HepG2 (cell line): ENCODE data around the gene RNASE11. TPM values are rescaled to one million over a fixed set of nuclear protein-coding genes. Genes with fewer than 3 reads are reported as not detected.

Source experiments
- CHD4 ChIP-seq: fragments of 200-600 bp; sonication (generic); IDR thresholded peaks from 2 replicates; pipeline ENCODE4 v1.7.0; 2017; ENCODE audit warnings: mild to moderate bottlenecking, low read length, borderline replicate concordance
- EEA1 ChIP-seq: sonication (generic); formaldehyde crosslinking; IDR thresholded peaks from 2 replicates; pipeline ENCODE4 v1.5.1; 2020; ENCODE audit warnings: mild to moderate bottlenecking, missing genetic modification reagents, borderline replicate concordance
- FOSL2 ChIP-seq: sonication (generic); formaldehyde crosslinking; IDR thresholded peaks from 2 replicates; pipeline ENCODE4 v1.4.0; 2020; ENCODE audit warnings: missing genetic modification reagents
- FOXA3 ChIP-seq: IDR thresholded peaks from 2 replicates; pipeline ENCODE4 v1.6.1; 2016; ENCODE audit warnings: missing genetic modification reagents, missing compliant biosample characterization
- ISL2 ChIP-seq: sonication (generic); formaldehyde crosslinking; IDR thresholded peaks from 2 replicates; pipeline ENCODE4 v1.5.0; 2020; ENCODE audit warnings: missing genetic modification reagents
- MED13 ChIP-seq: sonication (generic); formaldehyde crosslinking; IDR thresholded peaks from 2 replicates; pipeline ENCODE4 v1.5.0; 2020; ENCODE audit warnings: missing genetic modification reagents
- NFKB2 ChIP-seq: sonication (generic); formaldehyde crosslinking; IDR thresholded peaks from 2 replicates; pipeline ENCODE4 v1.4.0; 2020; ENCODE audit warnings: missing genetic modification reagents, borderline replicate concordance
- SIN3A ChIP-seq: IDR thresholded peaks from 2 replicates; pipeline ENCODE4 v1.6.1; 2011; ENCODE audit warnings: low read depth, mild to moderate bottlenecking, control low read depth, low read length, borderline replicate concordance
- SMAD3 ChIP-seq: sonication (generic); formaldehyde crosslinking; IDR thresholded peaks from 2 replicates; pipeline ENCODE4 v1.4.0; 2020; ENCODE audit warnings: missing genetic modification reagents
- SMC3 ChIP-seq: IDR thresholded peaks from 2 replicates; pipeline ENCODE4 v1.6.1; 2011; ENCODE audit warnings: low read length, improper control_type of control experiment
- SOX5 ChIP-seq: IDR thresholded peaks from 2 replicates; pipeline ENCODE4 v1.6.1; 2016; ENCODE audit warnings: borderline replicate concordance
- SP1 ChIP-seq, 2 experiments: fragments of 450-650 bp in 1 of 2; sonication (generic) in 1 of 2; formaldehyde crosslinking in 1 of 2; IDR thresholded peaks; 2 replicates each; pipeline versions ENCODE4 v1.4.0 to v1.6.1; 2016 to 2020; ENCODE audit warnings: missing genetic modification reagents in 1 of 2
- TEAD2 ChIP-seq: sonication (generic); formaldehyde crosslinking; IDR thresholded peaks from 2 replicates; pipeline ENCODE4 v1.9.0; 2021; ENCODE audit warnings: missing genetic modification reagents
- TFDP2 ChIP-seq: sonication (generic); formaldehyde crosslinking; IDR thresholded peaks from 2 replicates; pipeline ENCODE4 v1.4.0; 2020; ENCODE audit warnings: missing genetic modification reagents
- WIZ ChIP-seq: sonication (generic); formaldehyde crosslinking; IDR thresholded peaks from 2 replicates; pipeline ENCODE4 v1.5.1; 2020; ENCODE audit warnings: mild to moderate bottlenecking, missing genetic modification reagents
- XRCC5 ChIP-seq: fragments of 200-400 bp; formaldehyde crosslinking; optimal IDR thresholded peaks from 2 replicates; pipeline ENCODE3; 2017; ENCODE audit warnings: mild to moderate bottlenecking, low read length
- ZKSCAN1 ChIP-seq: fragments of 150-350 bp; IDR thresholded peaks from 2 replicates; pipeline ENCODE4 v1.6.1; 2014; ENCODE audit warnings: low read length
- ZNF276 ChIP-seq: sonication (generic); formaldehyde crosslinking; IDR thresholded peaks from 2 replicates; pipeline ENCODE4 v1.4.0; 2020; ENCODE audit warnings: mild to moderate bottlenecking, low read depth, missing genetic modification reagents
- ZNF317 ChIP-seq: sonication (generic); formaldehyde crosslinking; IDR thresholded peaks from 2 replicates; pipeline ENCODE4 v1.5.0; 2020; ENCODE audit warnings: mild to moderate bottlenecking, missing genetic modification reagents
- ZNF431 ChIP-seq: sonication (generic); formaldehyde crosslinking; IDR thresholded peaks from 2 replicates; pipeline ENCODE4 v1.9.0; 2022; ENCODE audit warnings: missing genetic modification reagents, low read depth, mild to moderate bottlenecking, borderline replicate concordance
- ZNF747 ChIP-seq: sonication (generic); formaldehyde crosslinking; IDR thresholded peaks from 2 replicates; pipeline ENCODE4 v1.8.1; 2023; ENCODE audit warnings: missing genetic modification reagents, mild to moderate bottlenecking, borderline replicate concordance
- polyA plus RNA-seq, 8 experiments: library from polyadenylated mRNA; depleted of rRNA in 3 of 8; stranded (reverse) in 7 of 8; unstranded in 1 of 8; fragments of >200 nt; fragmentation: Illumina TruSeq in 4 of 8; extraction: Trizol in 4 of 8; gene quantifications; 2 replicates each; pipeline versions ENCODE4 v1.2.1 to v1.2.3, GENCODE V29; 2011 to 2016; ENCODE audit warnings: low read depth in 4 of 8, missing spikeins in 1 of 8, mixed read lengths in 1 of 8; ENCODE audit not compliant: insufficient read depth in 1 of 8
- total RNA-seq, 5 experiments: library from RNA; depleted of rRNA; stranded (reverse); fragments of >200 nt; fragmentation: Illumina TruSeq; extraction: Trizol; gene quantifications; 2 replicates each; pipeline ENCODE4 v1.2.3, GENCODE V29; 2016; ENCODE audit warnings: low read depth in 1 of 5
- TF ChIP-seq, protein P1 (sequence below): sonication (generic); formaldehyde crosslinking; IDR thresholded peaks from 2 replicates; pipeline ENCODE4 v1.4.0; 2020; ENCODE audit warnings: missing genetic modification reagents, mild to moderate bottlenecking, borderline replicate concordance
- TF ChIP-seq, protein P2 (sequence below): sonication (generic); formaldehyde crosslinking; IDR thresholded peaks from 2 replicates; pipeline ENCODE4 v1.5.0; 2020; ENCODE audit warnings: mild to moderate bottlenecking, missing genetic modification reagents

The RNASE11 gene
- total and polyA plus RNA-seq, 2 of the 13 experiments (the other 11 are each of a cell fraction or from before 2014, with no cell fraction given): not detected

- TF ChIP-seq ISL2 (CRISPR knock-in tag) (peak; percentile 45; the same call in 1 of the 2 replicates), ZNF431 (no peak), SMC3 (peak; percentile 91), SOX5 (0 out of 2 replicates have a peak, but pooled peaks have one; percentile 13), FOSL2 (CRISPR knock-in tag) (peak; percentile 41; the same call in 1 of the 2 replicates), TEAD2 (CRISPR knock-in tag) (no peak), FOXA3 (CRISPR knock-in tag) (peak; percentile 47; the same call in 1 of the 2 replicates), XRCC5 (peak; percentile 50), SIN3A (0 out of 2 replicates have a peak, but pooled peaks have one; percentile 24), ZNF747 (no peak), NFKB2 (CRISPR knock-in tag) (peak; percentile 69; the same call in 1 of the 2 replicates), MED13 (CRISPR knock-in tag) (no peak), TFDP2 (CRISPR knock-in tag) (no peak), CHD4 (no peak), ZKSCAN1 (no peak), EEA1 (CRISPR knock-in tag) (no peak), SMAD3 (peak; percentile 51; the same call in 1 of the 2 replicates), ZNF317 (CRISPR knock-in tag) (no peak), SP1 (IDR thresholded peaks at IDR 0.05) (no peak), SP1 (CRISPR knock-in tag; IDR thresholded peaks at IDR 0.05) (no peak), WIZ (no peak), ZNF276 (CRISPR knock-in tag) (no peak)
- TF ChIP-seq, protein P1, sequence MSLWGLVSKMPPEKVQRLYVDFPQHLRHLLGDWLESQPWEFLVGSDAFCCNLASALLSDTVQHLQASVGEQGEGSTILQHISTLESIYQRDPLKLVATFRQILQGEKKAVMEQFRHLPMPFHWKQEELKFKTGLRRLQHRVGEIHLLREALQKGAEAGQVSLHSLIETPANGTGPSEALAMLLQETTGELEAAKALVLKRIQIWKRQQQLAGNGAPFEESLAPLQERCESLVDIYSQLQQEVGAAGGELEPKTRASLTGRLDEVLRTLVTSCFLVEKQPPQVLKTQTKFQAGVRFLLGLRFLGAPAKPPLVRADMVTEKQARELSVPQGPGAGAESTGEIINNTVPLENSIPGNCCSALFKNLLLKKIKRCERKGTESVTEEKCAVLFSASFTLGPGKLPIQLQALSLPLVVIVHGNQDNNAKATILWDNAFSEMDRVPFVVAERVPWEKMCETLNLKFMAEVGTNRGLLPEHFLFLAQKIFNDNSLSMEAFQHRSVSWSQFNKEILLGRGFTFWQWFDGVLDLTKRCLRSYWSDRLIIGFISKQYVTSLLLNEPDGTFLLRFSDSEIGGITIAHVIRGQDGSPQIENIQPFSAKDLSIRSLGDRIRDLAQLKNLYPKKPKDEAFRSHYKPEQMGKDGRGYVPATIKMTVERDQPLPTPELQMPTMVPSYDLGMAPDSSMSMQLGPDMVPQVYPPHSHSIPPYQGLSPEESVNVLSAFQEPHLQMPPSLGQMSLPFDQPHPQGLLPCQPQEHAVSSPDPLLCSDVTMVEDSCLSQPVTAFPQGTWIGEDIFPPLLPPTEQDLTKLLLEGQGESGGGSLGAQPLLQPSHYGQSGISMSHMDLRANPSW (CRISPR knock-in tag): 0 out of 2 replicates have a peak, but pooled peaks have one; percentile 21
- TF ChIP-seq, protein P2, sequence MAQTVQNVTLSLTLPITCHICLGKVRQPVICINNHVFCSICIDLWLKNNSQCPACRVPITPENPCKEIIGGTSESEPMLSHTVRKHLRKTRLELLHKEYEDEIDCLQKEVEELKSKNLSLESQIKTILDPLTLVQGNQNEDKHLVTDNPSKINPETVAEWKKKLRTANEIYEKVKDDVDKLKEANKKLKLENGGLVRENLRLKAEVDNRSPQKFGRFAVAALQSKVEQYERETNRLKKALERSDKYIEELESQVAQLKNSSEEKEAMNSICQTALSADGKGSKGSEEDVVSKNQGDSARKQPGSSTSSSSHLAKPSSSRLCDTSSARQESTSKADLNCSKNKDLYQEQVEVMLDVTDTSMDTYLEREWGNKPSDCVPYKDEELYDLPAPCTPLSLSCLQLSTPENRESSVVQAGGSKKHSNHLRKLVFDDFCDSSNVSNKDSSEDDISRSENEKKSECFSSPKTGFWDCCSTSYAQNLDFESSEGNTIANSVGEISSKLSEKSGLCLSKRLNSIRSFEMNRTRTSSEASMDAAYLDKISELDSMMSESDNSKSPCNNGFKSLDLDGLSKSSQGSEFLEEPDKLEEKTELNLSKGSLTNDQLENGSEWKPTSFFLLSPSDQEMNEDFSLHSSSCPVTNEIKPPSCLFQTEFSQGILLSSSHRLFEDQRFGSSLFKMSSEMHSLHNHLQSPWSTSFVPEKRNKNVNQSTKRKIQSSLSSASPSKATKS (CRISPR knock-in tag): no peak
These were observed 18.5 kb upstream of the RNASE11 start (continued) for GRCh38 chr14:20606190-20606901.
